GM13976 (cell line): ENCODE results near the gene BSG.

ENCODE experiments used
- DNase-seq: peaks from one replicate; pipeline ENCODE4 v3.0.0; 2012; ENCODE audit warnings: low spot score
- in situ Hi-C: fragments of 300-500 bp; cut with MboI; formaldehyde crosslinking; loops from one replicate; pipeline ENCODE4 v1.12.0; 2022; ENCODE audit warnings: low sequenced_read_pairs, mixed read lengths, inconsistent platforms; ENCODE audit not compliant: unreplicated experiment
- TF ChIP-seq, protein P1 (sequence below): IDR thresholded peaks from 2 replicates; pipeline ENCODE4 v1.5.1; 2012; ENCODE audit warnings: borderline replicate concordance, mild to moderate bottlenecking; ENCODE audit not compliant: insufficient read depth; ENCODE audit errors: extremely low read depth, missing control alignments, control extremely low read depth

The BSG gene

DNA sequence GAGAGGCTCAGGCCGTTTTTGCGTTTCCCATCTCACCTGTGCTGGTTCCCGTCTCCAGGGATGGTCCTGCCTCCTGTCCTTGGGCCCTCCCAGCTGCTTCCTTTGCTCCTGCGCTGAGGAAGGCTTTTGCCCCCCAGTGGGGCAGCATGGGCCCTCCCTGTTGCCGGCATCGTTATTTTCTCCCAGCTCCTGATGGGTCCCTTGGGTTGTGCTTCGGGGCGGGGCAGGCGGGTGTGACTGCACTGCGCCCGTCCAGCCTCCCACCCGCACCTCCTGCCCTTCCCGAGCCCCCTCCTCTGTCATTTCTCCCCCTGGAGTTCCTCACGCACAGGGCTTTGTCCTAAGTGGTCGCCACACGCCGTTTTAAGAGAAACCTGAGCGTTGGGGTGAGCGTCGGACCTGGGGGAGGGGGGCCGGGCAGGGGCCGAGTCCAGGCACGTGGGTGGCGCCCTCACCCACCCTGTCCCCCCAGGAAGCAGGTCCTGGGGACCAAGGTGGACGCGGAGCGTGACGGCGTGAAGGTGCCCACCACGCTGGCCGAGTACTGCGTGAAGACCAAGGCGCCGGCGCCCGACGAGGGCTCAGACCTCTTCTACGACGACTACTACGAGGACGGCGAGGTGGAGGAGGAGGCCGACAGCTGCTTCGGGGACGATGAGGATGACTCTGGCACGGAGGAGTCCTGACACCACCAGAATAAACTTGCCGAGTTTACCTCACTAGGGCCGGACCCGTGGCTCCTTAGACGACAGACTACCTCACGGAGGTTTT lies 31.3 kb upstream of the BSG start:
- in situ Hi-C loops: no loop called here
- TF ChIP-seq, protein P1, sequence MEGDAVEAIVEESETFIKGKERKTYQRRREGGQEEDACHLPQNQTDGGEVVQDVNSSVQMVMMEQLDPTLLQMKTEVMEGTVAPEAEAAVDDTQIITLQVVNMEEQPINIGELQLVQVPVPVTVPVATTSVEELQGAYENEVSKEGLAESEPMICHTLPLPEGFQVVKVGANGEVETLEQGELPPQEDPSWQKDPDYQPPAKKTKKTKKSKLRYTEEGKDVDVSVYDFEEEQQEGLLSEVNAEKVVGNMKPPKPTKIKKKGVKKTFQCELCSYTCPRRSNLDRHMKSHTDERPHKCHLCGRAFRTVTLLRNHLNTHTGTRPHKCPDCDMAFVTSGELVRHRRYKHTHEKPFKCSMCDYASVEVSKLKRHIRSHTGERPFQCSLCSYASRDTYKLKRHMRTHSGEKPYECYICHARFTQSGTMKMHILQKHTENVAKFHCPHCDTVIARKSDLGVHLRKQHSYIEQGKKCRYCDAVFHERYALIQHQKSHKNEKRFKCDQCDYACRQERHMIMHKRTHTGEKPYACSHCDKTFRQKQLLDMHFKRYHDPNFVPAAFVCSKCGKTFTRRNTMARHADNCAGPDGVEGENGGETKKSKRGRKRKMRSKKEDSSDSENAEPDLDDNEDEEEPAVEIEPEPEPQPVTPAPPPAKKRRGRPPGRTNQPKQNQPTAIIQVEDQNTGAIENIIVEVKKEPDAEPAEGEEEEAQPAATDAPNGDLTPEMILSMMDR: no peak
- no peak for DNase-seq

DNA sequence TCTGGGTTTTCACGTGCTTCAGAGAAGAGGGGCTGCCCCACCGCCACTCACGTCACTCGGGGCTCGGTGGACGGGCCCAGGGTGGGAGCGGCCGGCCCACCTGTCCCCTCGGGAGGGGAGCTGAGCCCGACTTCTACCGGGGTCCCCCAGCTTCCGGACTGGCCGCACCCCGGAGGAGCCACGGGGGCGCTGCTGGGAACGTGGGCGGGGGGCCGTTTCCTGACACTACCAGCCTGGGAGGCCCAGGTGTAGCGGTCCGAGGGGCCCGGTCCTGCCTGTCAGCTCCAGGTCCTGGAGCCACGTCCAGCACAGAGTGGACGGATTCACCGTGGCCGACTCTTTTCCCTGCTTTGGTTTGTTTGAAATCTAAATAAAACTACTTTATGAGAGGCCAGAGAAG lies 30.7 kb upstream of the BSG start:
- DNase-seq: no peak
- in situ Hi-C loops: no loop called here
- TF ChIP-seq, protein P1: no peak

DNA sequence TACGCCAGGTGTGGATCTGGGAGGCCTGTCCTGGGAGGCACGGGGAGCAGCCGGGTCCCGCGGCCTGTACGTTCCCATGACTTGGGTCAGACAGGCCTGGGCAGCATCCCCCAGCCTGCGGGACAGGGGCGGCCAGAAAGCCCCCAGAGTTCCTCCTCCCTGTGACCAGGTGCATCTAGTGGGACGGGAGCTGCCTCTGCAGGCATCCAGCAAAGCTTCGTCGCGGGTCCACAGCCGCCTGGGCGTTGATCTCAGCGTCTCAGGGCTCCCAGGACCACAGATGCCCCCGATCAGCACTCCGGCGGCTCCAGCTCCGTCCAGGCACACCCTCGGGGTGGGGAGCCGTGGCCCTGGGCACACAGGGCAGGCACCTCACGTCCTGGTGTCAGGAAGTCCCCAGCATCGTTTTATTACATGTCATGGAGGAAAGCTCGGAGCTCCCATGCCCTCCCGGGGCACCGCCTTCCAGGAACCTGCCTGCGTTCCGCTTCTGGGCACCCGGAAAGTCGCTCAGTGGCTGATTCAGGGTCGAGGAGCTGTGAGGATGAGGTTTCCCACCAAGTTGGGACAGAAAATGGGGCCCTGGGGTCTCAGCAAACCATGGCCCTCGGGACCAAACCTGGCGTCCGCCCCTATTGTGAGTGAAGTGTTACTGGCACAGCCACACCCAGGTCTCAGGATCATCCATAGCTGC lies 30.1 kb upstream of the BSG start:
- TF ChIP-seq, protein P1: no peak
- DNase-seq: no peak
- in situ Hi-C loops: no loop called here

DNA sequence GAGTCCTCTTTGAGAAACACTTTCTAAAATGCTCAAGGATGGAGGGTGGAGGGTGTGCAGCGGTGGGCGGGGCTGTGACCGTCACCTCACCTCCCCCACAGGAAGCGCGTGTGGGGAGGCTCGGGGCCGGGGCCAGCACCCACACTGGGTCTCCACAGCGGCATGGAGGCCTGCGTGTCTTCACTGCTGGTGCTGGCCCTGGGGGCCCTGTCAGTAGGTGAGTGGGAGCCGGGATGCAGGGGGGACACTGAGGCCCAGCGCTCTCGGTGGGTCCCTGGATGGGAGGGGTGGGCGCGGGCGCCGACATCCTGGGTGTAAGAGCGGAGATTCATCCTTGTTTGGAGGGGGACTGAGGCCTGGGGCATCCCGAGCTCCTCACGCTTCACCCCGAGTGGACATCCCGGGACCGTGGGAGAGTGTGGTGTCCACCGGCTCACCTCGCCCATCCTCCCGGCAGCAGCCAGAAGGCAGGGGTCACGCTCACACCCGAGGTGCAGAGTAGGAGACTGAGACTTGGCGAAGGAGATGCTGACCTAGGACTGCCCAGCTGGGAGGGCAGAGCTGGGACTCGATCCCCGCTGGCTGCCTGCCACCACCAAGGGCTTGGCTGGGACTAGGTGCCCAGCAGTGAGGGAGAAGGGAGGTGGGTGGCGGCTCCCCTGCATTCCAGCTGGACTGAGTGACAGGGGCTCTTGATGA lies 28.3 kb upstream of the BSG start, which contains the start of gene GZMM:
Gene GZMM, plus strand, starts transcription at position 144 of the 699 bp plus-strand sequence. Its CDS starts 19 bp downstream, at position 163.
- TF ChIP-seq, protein P1: no peak
- peak; percentile 47 for DNase-seq
- in situ Hi-C loops: no loop called here

DNA sequence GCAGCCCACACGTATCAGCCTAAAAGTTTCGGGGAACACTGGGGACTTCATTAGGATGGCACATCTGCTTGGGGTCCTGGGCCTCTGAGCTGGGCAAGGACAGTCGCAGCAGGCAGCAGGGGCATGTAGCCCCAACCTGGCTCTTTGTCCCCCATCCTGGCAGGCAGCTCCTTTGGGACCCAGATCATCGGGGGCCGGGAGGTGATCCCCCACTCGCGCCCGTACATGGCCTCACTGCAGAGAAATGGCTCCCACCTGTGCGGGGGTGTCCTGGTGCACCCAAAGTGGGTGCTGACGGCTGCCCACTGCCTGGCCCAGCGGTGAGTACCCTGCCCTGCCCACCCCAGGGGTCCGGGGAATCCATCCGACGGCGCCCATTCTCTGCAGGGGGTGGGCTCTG lies 25.3 kb upstream of the BSG start:
- TF ChIP-seq, protein P1: no peak
- in situ Hi-C loops: no loop called here
- no peak for DNase-seq
